Kidney epithelial cell (primary cell): ENCODE data around the gene TGIF1. TPM values are rescaled to one million over a fixed set of nuclear protein-coding genes. Genes with fewer than 3 reads are reported as not detected.

Experiments
- DNase-seq: peaks from one replicate; pipeline ENCODE4 v3.0.0-alpha.2; 2010; ENCODE audit warnings: low read depth
- H3K27me3 ChIP-seq: 2 replicates; pipeline ENCODE4 v1.6.0; 2011; ENCODE audit warnings: low read length; ENCODE audit not compliant: control insufficient read depth, insufficient read depth
- H3K36me3 ChIP-seq: 2 replicates; pipeline ENCODE4 v1.5.1; 2011; ENCODE audit warnings: low read length; ENCODE audit not compliant: control insufficient read depth, insufficient read depth
- H3K4me3 ChIP-seq: 2 replicates; pipeline ENCODE4 v1.5.1; 2011; ENCODE audit warnings: low read depth, mild to moderate bottlenecking, control low read depth, low read length
- total RNA-seq: library from RNA; depleted of rRNA; stranded (reverse); fragments of >200 nt; gene quantifications from 2 replicates; pipeline ENCODE4 v1.2.3, GENCODE V29; 2015
- TF ChIP-seq, protein P1 (sequence below): IDR thresholded peaks from 2 replicates; pipeline ENCODE4 v1.5.1; 2011; ENCODE audit warnings: mild to moderate bottlenecking, moderate library complexity, low read length, control low read depth, inconsistent platforms; ENCODE audit not compliant: insufficient read depth, poor library complexity, severe bottlenecking

The TGIF1 gene
- total RNA-seq, 1 donor from 2014 or later = 251 TPM

DNA sequence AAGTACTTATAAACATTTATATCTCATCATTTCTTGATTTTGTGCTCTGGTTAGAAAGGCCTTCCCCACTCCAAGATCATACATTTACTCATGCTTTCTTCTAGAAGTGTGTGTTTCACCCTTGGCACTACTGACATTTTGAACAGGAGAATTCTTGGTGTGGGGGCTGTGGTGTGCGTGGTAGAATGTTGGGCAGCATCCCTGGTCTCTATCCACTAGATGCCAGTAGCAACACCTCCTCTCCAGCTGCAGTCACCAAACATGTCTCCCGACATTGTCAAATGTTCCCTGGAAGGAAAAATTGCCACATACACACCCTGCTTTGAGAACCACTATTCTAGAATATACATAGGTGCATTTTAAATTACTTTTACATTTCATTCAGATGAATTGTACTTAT lies 8.7 kb upstream of the TGIF1 start:
- Histone ChIP-seq H3K4me3 (no peak overlapping the region), H3K36me3 (no peaks in the 10 kb centered on the region), H3K27me3 (no peaks in the 10 kb centered on the region)
- TF ChIP-seq, protein P1, sequence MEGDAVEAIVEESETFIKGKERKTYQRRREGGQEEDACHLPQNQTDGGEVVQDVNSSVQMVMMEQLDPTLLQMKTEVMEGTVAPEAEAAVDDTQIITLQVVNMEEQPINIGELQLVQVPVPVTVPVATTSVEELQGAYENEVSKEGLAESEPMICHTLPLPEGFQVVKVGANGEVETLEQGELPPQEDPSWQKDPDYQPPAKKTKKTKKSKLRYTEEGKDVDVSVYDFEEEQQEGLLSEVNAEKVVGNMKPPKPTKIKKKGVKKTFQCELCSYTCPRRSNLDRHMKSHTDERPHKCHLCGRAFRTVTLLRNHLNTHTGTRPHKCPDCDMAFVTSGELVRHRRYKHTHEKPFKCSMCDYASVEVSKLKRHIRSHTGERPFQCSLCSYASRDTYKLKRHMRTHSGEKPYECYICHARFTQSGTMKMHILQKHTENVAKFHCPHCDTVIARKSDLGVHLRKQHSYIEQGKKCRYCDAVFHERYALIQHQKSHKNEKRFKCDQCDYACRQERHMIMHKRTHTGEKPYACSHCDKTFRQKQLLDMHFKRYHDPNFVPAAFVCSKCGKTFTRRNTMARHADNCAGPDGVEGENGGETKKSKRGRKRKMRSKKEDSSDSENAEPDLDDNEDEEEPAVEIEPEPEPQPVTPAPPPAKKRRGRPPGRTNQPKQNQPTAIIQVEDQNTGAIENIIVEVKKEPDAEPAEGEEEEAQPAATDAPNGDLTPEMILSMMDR = peak; percentile 45
- DNase-seq = no peak

DNA sequence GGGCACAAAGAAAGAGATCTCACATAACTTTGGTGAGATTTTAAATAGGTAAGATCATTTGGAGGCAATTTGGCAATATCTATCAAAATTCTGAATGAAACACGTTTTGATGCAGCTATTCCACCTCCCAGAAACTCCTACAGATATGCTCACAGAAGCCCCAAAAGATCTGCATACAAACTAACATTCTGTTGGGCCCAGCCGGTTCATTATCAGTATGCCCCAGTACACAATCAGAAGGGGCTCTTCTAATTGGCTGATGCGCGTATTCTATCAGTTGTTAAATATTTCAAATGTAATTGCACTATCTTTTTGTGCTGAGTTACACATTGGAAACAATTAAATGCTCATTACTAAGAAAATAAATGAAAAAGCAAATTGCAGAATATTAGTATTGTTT lies 7.1 kb upstream of the TGIF1 start:
- no peak overlapping the region for H3K4me3 ChIP-seq
- TF ChIP-seq, protein P1 = no peak
- DNase-seq = no peak
- H3K36me3 ChIP-seq = no peaks in the 10 kb centered on the region
- no peaks in the 10 kb centered on the region for H3K27me3 ChIP-seq

DNA sequence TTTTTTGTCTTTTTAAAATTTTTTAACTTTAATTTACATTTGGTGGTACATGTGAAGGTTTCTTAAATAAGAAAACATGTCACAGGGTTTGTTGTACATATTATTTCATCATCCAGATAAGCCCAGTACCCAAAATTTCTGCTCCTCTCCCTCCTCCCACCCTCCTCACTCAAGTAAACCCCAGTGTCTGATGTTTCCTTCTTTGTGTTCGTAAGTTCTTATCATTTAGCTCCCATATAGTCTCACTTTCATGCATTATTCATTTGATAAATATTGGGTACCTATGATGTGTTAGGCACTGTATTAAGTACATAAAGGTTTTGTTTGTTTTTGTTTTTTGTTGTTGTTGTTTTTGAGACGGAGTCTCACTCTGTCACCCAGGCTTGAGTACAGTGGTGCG lies 5.7 kb upstream of the TGIF1 start:
- Histone ChIP-seq H3K27me3 (no peaks in the 10 kb centered on the region), H3K4me3 (no peak overlapping the region), H3K36me3 (no peaks in the 10 kb centered on the region)
- no peak for DNase-seq
- TF ChIP-seq, protein P1 = no peak

DNA sequence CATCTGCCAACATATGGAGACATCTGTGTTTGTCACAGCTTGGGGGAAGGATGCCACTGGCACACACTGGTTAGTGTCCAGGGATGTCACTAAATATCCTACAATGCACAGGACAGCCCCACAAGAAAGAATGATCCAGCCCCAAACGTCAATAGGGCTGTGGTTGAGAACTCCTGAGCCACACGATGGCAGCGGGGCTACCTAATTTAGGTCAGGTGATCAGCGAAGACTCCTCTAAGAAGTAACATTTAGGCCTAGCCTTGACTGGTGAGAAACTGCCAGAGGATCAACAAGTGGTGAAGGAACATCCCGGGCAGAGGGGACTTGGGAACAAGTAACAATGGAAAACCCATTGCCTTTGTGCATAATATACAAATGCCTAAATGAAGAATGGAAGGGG lies 5.0 kb upstream of the TGIF1 start:
- H3K4me3 ChIP-seq = no peak overlapping the region
- no peak for DNase-seq
- TF ChIP-seq, protein P1 = no peak
- no peaks in the 10 kb centered on the region for H3K27me3 ChIP-seq
- no peaks in the 10 kb centered on the region for H3K36me3 ChIP-seq

DNA sequence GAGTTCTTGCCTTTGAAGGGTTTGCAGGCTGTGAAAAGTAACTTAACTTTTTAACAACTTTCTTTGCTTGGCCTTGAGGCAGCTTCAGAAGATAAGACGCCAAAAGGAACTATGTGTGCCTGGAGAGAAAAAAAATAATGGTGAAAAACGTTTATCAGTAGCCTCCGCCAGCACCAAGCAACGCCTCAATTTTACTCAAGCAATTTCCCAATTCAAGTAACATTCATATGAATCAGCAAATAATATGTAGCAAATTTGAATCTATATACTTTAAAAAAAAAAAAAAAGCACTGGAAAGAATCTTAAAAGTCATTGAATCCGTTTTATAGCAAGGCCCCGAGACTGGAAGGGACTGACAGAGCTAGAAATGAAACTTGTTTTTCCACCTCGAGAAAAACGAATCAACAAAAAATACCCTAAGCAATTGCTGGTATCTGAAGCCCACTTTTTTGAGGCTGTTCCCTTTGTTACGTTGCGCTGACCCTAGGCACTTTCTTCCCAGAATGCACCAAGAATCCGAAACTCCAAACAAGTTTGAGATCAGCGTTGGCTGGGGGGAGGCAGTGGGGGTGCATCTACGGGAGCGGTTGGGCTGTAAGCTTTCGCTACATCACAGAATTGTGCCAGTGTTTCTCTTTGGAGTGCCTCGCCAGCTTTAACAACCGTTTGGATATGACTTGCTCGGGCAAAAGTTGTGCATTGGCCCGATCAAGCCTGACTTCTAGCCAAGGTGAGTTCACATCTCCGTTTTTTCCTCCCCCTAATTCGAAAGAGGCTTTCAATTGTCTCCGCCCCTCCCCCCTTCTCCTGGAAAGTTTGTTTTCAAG lies 2.7 kb upstream of the TGIF1 start:
- Histone ChIP-seq H3K27me3 (no peaks in the 10 kb centered on the region), H3K4me3 (peak overlapping the region; percentile 93), H3K36me3 (no peaks in the 10 kb centered on the region)
- TF ChIP-seq, protein P1 = no peak
- DNase-seq = no peak
